SK-N-SH (cell line): ENCODE results near the gene CMTM1.

ENCODE experiments used
- RCOR1 ChIP-seq: fragments of 150-350 bp; IDR thresholded peaks from 2 replicates; pipeline ENCODE4 v1.6.1; 2017; ENCODE audit warnings: antibody characterized with exemption, low read length
- YY1 ChIP-seq: IDR thresholded peaks from 2 replicates; pipeline ENCODE4 v1.4.0; 2012; ENCODE audit warnings: low read depth, mild to moderate bottlenecking
- TF ChIP-seq, protein P1 (sequence below): IDR thresholded peaks from 2 replicates; pipeline ENCODE4 v1.6.1; 2012; ENCODE audit warnings: mild to moderate bottlenecking, low read depth, low read length, moderate library complexity

DNA sequence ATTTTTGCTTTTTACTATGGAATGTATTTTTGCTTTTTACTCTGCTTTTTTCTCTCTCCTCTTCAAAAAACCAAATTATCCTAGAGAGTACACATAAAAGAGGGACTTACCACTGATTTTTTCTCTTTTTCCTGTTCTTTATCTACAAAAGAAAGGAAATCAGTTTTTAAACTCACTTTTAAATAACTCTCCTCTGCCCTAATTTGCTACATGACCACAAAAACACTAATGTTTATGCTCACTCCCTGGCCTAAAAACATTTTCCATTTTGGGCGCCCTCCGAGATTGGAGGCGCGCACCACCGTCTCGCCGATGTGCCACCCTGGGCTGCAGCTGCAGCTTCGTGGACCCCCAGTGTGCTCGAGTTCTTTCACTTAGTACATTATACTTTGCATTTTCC lies 17.4 kb upstream of the CMTM1 start:
- TF ChIP-seq RCOR1, result no peak
- TF ChIP-seq, protein P1, sequence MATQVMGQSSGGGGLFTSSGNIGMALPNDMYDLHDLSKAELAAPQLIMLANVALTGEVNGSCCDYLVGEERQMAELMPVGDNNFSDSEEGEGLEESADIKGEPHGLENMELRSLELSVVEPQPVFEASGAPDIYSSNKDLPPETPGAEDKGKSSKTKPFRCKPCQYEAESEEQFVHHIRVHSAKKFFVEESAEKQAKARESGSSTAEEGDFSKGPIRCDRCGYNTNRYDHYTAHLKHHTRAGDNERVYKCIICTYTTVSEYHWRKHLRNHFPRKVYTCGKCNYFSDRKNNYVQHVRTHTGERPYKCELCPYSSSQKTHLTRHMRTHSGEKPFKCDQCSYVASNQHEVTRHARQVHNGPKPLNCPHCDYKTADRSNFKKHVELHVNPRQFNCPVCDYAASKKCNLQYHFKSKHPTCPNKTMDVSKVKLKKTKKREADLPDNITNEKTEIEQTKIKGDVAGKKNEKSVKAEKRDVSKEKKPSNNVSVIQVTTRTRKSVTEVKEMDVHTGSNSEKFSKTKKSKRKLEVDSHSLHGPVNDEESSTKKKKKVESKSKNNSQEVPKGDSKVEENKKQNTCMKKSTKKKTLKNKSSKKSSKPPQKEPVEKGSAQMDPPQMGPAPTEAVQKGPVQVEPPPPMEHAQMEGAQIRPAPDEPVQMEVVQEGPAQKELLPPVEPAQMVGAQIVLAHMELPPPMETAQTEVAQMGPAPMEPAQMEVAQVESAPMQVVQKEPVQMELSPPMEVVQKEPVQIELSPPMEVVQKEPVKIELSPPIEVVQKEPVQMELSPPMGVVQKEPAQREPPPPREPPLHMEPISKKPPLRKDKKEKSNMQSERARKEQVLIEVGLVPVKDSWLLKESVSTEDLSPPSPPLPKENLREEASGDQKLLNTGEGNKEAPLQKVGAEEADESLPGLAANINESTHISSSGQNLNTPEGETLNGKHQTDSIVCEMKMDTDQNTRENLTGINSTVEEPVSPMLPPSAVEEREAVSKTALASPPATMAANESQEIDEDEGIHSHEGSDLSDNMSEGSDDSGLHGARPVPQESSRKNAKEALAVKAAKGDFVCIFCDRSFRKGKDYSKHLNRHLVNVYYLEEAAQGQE, result no peak
- no peak for TF ChIP-seq YY1
